HG03039 (cell line): Measurements from ENCODE around the gene JMJD7.

Source experiments
- ATAC-seq: cut with Tn5 transposase; IDR thresholded peaks from one replicate; pipeline ENCODE4 v1.9.1; 2021; ENCODE audit warnings: mild to moderate bottlenecking, moderate library complexity; ENCODE audit not compliant: unreplicated experiment

JMJD7 gene

DNA sequence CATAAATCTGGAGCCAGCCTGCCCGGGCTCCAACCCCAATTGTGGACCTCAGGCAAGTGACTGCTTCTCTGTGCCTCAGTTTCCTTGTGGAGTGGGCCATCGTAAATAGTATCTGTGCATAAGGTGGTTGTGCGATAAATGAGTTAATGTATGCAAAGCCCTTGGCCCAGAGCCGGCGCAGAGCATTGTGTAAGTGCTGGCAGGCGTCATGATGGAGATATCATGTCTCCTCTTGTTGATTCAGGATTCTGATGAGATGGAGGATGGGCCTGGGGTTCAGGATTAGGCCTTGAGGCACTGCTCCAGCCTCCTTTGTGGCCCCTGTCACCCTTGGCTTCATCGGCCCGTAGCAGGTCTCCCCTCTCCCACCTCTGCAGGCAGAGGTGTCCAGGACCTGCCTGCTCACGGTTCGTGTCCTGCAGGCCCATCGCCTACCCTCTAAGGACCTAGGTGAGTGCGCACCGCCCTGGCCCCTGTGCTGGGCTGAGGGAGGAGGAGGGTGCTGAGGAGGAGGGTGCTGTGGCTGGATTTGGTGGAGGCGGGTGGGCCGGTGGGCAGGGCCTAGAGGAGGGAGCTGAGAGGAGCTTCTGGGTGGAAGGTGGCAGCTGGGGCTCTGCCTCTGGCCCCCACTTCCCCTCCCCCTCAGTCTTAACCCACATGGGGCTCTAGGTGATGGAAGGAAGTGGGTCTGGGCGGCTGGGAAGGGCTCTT, 12.0 kb downstream of the JMJD7 start:
- no peak for ATAC-seq

DNA sequence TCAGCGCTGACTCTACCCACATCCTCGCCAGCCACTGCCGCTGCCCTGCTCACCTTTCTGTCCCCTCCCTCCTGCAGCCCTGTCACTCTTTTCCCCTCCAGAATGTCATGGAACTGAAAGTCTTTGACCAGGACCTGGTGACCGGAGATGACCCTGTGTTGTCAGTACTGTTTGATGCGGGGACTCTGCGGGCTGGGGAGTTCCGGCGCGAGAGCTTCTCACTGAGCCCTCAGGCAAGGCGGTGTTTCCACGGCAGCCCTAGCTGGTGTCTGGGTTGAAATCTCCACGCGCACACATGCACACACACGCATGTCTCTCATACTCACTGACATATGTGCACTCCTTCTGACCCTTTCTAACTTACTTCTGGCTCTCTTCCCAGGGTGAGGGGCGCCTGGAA, 12.8 kb downstream of the JMJD7 start:
- no peak for ATAC-seq

DNA sequence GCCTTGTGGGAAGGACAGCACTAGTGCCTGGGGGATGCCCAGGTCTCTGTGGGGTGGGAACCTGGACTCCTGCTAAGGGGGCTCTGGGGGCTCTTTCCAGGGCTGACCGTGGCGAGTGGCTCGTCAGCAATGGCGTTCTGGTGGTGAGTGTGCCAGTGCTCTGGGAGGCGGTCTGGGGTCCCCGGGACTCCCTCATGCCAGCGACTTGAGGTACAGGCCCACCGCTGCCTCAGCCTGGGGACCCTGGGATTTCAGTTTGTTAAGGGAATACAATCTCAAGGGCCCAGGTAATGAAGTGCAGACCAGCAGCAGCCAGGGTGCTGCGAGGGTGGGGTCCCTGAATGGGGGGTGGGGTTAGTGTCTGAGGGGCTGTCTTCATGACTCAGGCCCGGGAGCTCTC, 13.2 kb downstream of the JMJD7 start:
- ATAC-seq: no peak

DNA sequence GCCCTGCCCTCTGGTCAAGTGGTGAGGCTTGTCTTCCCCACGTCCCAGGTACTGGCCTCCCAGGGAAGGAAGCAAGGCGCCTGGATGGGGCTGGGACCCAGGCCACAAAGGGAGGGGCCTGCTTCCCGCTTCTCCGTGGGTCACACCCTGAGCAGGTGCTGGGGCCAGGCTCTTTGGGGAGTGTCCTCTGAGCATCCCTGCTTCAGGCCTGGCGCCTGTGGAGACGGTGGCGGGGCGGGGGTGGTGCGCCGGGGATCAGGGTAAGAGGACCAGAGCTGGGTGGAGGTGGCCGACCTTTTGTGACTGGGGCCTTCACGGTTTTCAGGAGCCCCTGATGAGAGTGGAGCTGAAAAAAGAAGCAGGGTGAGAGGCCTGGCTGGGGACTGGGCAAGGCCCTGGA, 14.3 kb downstream of the JMJD7 start:
- ATAC-seq: no peak

DNA sequence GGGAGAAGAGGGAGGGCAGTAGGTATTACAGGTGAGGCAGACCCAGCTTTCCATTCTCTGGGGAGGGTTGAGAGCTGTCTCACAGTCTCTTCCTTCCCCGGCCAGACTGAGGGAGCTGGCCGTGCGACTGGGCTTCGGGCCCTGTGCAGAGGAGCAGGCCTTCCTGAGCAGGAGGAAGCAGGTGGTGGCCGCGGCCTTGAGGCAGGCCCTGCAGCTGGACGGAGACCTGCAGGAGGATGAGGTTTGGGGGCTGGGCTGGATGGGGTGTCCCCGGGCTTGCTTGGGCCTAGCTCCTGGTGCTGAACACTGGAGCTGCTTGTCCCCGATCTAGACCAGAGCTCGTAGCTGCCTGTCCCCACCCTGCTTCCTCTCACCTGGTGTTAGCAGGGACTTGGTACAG, 15.7 kb downstream of the JMJD7 start:
- no peak for ATAC-seq

DNA sequence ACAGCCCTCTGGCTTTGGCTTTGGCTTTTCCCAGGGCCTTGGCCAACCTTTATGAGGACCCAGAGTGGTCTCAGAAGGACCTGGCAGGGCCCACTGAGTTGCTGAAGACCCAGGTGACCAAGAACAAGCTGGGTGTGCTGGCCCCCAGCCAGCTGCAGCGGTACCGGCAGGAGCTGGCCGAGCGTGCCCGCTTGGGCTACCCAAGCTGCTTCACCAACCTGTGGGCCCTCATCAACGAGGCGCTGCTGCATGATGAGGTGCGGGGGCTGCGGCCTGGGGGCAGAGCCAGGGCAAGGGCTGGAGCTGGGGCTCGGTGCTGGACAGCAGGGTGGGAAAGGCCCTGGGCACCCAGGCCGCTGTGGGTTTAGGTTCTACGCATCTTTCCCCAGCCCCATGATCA, 16.9 kb downstream of the JMJD7 start:
- ATAC-seq: no peak

DNA sequence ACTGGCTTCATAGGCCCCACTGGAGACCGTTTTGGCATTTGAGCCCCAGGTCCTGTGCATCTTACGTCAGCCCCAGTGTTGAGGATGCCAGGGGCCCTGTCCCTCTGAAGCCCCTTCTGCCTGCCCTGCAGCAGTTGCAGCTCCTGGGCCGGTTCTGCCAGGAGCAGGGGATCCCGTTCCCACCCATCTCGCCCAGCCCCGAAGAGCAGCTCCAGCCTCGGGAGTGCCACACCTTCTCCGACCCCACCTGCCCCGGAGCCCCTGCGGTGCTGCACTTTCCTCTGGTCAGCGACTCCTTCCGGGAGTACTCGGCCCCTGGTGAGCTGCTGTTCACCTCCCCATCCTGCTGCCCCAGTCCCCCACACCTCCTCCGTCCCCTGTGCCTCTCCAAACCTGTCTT, 19.3 kb downstream of the JMJD7 start:
- ATAC-seq: no peak

DNA sequence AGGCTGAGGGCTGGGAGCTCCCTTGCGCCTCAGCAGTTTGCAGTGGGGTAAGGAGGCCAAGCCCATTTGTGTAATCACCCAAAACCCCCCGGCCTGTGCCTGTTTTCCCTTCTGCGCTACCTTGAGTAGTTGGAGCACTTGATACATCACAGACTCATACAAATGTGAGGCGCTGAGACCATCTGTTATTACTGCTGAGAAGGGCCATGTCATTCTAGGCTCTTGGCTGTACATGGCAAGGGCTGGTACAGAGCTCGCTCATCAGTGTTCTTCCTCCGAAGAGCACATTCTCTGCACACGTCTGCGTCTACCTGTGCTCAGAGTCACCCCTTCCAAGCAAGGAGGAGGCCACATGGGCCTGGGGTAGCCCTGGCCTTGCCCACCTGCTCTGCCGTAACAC, 20.1 kb downstream of the JMJD7 start:
- no peak for ATAC-seq

DNA sequence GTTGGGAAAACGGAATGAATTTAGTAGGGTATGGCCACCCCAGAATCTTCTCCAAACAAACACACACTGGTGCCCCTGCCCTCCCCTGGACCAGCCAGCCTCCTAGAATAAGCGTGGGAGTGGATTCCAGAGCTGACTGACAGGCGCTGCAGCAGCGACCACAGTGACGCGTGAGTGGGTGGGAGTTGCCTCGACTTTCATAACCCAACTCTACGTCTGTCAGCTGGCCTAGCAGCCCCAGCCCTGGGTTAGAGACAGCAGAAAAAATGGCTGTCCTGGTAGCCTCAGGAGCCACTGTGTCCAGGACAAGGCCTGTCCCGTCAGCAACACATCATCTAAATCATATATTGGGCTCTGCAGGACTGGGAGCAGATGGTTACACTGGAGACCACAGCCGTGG, 20.7 kb downstream of the JMJD7 start:
- ATAC-seq: no peak

DNA sequence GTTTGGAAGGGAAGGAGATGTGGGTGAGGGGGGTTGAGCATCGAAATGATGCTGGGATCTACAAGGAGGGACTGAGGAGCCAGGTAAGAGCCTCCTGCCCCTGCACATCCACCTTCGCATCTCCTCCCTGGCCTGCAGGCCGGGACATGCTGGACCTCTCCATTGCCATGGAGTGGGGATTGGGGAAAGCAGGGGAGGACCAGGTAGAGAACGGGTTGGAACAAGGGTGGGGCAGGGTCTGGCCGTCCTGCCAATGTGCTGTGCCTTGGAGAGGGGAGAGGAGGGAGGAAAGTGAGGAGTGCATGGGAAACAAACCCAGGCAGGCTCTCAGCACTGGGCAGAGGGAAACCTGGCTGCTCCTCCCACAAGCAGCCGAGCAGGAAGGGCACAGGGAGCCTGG, 21.3 kb downstream of the JMJD7 start:
- no peak for ATAC-seq

DNA sequence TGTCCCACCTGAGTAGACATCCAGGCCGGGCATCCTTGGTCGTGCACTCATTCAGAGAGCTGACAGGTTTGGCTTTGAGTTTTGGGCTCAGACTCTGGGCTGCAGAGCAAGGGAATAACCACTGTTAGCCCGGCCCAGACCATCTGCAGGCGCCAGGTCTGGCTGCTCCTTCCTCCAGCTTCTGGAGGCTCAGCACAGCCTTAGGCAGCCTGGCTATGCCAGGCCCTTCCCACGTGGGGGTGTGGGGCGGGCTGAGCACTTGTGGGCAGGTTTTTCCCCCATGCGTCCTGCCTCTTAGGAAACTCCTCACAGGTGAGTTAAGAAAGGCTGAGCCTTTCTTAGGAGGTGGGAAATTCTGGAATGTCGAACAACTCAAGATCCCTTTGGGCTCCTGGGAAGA, 22.0 kb downstream of the JMJD7 start:
- no peak for ATAC-seq

DNA sequence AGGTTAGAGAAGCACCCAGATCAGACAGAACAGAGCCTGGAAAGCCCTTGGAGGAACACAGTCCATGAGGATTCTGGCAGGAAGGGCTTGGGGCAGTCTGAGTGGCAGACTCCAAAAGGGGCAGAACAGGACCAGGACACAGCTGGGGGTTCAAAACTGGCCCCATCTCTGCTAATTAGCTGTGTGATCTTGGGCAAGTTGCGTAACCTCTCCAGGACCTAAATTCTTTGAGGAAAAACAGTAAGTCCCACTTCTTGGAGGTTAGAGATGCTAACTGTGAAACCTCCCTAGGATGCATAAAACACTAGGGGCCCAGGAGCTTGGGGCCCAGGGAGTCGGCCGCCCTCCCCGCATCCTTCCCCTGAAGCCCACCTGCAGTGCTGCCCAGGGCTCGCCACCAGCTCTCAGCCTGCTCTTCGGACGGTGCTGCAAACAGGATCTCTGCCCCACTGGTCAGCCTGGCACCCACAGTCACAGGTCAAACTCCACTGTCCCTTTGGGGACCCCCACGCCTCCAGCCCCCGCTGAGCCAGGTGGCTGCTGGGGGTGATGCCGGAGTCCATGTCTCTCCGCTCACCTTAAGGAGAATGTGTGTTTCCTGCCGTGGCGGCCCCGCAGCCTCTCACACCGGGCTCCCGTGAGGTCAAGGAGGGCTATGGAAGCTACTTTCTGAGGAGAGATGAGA, 22.7 kb downstream of the JMJD7 start:
- ATAC-seq: no peak

DNA sequence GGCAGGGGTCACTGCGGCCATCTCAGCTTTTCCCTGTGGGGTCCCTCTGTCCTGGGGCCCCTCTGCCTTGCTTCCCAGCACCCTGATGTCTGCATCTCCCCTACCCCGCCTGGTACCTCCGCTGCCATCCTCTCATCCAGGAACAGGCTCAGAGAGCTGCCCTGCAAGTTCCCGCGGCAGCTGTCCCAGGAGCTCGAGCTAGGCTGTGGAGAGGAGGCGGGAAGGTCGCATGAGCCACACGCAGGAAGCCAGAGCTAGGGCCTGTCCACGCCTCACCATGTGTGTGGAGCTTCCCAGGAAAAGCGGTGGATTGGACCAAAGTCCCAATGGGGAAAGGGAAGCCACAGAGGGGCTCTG, 23.3 kb downstream of the JMJD7 start:
- no peak for ATAC-seq

DNA sequence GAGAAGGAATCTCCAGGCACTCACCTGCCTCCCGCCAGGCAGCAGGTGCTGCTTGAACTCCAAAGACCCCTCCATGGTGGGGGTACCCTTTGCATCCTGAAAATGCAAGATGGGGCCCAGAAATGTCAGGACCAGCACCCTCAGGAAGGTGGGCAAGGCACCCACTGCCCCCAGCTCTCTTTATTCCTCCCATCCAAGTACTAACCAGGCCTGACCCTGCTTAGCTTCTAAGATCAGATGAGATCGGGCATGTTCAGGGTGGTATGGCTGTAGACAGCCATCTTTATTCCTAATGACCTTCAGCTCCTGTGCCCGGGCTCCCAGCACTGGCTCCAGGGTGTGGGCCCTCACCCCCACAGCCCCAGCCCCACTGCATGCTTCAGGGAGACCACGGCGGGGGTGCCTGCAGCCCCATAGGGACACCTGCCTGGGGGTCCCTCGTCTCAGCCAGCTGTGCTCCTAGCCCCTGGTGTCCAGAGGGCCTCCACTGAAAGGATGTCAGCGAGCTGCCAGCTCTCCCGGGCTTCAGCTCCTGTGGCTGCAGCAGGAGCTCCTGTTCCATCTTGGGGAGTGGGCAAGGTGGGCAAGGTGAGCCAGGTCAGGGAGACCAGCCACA, 24.0 kb downstream of the JMJD7 start:
- ATAC-seq: no peak

DNA sequence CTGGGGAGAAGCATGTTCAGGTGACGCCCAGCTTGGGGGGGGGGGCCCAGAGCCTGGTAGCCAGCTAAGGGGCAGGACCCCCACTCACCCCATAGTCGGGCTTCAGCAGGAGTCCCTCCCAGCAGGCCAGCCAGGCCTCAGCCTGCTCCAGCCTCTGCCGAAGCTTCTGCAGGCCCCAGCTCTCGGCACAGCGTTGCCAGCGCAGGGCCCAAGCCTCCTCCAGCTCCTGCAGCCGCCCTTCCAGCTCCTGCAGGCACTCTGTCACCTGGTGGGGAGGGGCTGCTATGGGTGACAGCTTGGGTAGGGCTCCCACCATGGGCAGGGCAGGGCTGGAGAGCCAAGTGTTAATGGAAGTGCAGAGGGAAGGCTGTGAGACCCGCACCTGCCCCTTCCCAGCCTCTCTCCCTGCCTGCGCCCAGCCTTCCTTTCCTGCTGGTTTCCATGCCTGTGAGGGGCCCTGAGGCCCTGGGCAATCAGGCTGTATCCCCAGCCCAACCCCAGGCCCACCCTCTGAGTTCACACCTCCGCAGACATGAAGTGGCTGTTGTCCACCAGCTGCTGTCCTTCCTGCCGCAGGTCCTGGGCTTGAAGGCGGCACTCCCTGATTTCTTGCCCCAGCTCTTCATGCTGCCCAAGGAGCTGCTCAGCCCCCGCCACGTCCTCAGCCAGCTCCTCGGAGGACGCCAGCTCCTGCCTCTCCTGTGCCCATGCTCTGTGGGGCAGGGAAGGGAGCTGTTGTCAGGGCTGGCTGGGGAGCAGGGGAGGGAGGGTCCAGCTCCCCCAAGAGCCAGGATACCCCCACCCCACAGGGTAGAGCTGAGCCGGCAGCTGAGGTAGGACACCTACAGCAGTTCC, 25.1 kb downstream of the JMJD7 start:
- ATAC-seq: no peak

DNA sequence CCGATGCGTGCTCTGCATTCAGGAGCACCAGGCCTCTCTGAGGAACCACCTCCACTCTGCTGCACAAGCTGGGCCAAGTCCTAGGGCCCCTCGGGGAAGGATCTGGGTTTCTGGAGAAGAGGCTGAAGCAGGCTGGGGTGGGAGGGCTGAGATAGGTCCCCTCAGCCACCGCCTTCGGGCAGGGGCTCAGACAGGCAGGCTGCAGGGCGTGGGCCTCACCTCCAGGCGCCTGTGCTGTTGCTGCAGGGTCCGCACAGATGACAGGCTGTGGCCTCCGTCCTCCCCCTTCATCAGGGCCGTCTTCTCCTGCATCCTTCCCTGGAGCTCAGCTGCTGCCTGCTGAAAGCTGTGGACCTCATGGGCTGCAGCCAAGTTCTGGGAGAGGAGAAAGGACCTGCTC, 25.9 kb downstream of the JMJD7 start:
- no peak for ATAC-seq

DNA sequence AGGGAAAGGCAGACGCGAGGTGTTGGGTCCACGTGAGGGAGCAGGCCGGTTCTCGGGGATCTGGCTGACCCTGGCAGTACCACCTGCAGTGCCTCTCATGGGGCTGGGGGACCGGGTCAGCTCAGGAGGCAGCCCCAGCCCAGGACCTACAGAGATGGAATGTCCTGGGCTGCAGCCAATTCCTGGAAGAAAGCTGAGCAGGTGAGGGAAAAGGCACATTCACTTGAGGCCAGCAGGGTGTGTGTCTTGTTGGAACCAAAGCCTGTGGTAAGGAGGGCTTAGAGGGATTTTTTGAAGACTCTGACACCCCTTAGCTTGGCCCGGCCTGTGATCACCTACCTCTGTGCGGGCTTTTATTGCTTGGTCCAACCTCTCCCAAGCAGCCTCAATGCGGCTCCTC, 26.6 kb downstream of the JMJD7 start:
- ATAC-seq: no peak

DNA sequence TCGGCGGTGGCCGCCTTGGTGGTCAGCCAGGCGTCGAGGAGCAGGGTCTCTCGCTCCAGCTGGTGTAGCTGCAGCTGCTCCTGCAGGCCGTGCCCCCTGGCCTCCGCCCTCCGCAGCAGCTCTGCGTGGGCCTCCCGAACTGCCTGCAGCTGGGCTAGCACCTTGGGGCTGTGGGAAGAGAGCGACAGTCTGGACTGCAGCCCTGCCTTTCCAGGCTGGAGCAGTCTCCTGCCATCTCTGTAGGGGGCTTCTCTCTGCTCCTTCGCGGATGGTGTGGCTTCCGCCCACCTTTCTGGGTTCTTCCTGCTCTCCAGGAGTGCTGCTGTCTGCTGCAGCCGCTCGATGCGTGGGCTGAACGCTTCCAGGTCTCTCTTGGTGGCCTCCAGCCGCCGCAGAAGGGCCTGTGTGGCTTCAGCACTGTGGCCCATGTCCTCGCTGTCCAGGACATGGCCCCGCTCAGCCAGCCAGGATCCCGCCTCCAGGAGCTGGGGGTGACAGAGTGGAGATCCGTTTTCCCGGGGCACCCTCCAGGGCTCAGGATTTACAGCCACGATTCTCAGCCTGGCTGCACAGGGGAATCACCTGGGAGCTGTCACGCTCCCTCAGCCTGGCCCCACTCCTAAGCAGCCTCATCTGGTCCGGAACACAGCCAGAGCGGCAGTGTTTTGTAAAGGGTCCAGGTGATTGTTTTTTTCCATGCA, 27.5 kb downstream of the JMJD7 start:
- no peak for ATAC-seq

DNA sequence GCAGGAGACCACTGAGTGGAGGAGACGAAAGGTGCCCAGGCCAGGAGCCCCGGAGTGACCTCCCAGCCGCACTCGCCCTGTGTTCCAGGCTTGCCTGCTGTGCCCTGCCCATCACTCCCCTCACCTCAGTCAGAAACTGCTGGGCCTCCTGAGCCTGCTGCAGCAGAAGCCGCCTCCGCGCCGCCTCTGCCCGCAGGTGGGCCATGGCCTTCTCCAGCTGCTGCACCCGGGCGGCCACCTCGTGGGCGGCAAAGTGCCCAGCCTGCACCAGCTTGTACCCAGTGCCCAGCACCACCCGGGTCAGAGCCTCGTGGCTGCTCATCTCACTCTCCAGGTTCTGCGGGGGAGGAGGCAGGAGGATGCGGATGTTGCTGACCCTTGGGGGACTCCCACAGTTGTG, 28.4 kb downstream of the JMJD7 start:
- ATAC-seq: no peak

DNA sequence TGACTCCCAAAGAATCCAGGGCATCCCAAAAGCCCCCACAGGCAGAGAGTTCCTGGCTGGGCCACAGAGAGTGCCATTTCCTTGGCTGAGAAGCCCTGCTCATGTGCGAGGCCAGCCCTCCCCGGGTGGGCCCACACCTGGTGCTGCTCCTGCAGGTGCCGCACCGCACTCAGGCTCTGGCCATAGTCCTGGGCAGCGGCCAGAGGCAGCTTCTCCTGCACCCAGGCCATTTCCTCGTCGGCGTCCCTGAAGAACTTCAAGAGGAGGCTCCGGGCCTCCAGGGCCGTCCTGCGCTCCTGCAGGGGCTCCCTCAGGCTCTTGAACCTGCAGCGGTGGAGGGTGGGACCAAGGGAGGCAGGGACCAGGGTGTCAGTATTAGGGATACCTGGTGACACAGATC, 28.8 kb downstream of the JMJD7 start:
- ATAC-seq: no peak

DNA sequence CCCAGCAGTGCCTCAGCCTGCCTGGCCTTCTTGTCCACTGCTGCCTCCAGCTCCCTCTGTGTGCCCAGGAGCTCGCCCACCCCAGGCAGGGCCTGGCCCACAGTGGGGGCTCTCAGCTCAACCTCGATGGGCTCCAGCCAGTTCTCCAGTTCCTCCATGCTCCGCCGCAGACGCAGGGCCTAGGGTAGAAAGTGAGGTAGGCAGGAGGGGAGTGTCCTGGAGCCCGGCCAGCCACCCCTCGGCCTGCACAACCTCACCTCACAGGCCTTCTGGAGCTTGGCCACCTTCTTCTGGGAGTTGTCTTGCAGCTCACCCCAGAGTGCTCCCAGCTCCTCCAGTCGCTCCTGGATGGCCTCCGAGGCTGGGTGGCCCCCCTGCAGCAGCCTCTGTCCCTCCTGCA, 29.4 kb downstream of the JMJD7 start:
- ATAC-seq: no peak
